ENCODE measurements around the gene SPATA31C1.

DNA sequence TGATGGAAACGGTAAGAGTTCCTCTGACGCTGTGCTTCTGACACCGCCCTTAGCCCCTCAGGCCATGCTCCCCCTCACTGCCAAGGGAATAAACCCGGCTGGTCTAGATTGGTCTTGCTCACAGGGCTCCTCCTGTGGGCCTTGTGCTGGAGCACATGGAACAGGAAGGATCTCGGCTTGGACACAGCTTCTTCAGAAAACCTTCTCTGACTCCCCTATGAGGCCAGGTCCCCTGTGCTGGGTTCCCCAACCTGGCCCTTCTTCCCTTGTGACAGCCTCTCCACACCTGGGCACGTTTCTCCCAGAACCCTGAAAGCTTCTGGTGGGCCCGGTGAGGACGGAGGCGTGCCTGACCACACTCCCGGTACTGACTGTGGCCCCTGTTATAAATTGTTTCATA is 26.9 kb upstream of the SPATA31C1 start:
- TF ChIP-seq POLR2A (IDR thresholded peaks at IDR 0.05; ENCODE audit: low read depth, low read length) (no peak), POLR2AphosphoS5 (IDR thresholded peaks at IDR 0.05; ENCODE audit: low read depth, low read length) (no peak)
